HS-5 (cell line): Measurements from ENCODE around the gene WDR20.
"Not testable (repeated sequence)": the region's sequence is repeated elsewhere in the genome, so short reads cannot be mapped to it uniquely, and the experiment has no call there.

Experiments used
- DNase-seq: peaks from one replicate; pipeline ENCODE4 v3.0.0-alpha.2; 2012; ENCODE audit warnings: low read depth

WDR20 gene

DNA sequence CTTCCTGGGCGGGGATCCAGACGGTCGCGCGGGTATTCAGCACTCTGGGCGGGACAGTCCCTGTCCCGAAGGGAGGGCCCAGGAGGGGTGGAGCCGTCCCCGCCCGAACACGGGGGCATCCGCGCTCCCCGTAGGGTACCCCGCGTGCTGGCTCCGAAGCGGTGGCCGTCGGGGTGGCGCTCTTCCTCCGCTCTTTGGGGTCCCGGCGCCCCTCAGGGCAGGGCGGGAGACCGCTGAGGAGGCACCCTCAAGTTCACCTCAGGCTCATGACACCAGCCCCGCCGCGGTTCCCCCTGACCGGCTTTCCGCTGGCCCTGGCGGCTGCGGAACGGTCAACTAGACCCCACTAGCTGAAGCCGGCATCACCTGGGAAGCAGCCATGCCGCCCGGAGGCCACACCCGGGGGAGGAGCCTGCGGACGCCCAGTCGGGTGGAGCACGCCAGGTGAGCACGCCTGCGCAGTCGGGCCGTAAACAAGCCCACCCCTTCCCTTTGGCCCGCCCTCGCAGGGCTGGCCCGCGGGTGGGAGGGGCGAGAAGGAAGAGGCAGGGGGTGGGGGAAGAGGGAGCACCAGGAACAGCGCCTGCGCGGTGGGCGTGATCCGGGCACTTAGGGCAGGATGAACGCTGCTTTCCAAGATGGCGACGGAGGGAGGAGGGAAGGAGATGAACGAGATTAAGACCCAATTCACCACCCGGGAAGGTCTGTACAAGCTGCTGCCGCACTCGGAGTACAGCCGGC is at the start of gene WDR20:
Gene WDR20 (plus strand): TSS at position 612 of the 741 bp plus-strand sequence. CDS start 27 bp downstream, at position 639.
- DNase-seq: peak; percentile 83

GRCh38 chr14:102090713-102091112 is 49.0 kb upstream of the WDR20 start:
- DNase-seq: no peak

GRCh38 chr14:102092806-102093205 is 46.9 kb upstream of the WDR20 start:
- DNase-seq: no peak

GRCh38 chr14:102094101-102094500 is 45.6 kb upstream of the WDR20 start:
- DNase-seq: no peak

GRCh38 chr14:102095231-102095870 is 44.3 kb upstream of the WDR20 start:
- no peak for DNase-seq

GRCh38 chr14:102095871-102096568 is 43.7 kb upstream of the WDR20 start:
- DNase-seq: no peak

DNA sequence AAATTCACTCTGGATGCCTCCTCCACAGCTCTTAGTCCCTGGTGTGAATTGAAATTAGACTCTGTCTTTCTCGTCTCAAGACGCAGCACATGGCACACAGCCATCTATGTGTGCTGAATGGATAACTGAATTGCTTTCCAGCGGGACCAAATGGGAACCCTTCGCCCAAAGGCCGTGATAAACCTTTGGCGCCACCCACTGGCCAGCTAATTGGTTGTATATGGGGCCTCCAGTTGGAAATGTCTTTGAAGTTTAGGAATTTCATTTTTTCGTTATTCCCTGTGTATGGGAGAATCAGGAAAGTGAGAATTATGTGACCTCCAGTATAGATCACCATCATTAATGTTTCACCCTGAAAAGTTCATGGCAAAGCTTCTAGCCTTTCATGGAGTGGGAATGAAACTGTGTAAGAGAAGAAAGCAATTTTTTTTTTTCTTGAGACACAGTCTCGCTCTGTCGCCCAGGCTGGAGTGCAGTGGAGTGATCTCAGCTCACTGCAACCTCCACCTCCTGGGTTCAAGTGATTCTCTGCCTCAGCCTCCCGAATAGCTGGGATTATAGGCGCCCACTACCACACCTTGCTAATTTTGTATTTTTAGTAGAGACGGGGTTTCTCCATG is 43.0 kb upstream of the WDR20 start:
- no peak for DNase-seq

DNA sequence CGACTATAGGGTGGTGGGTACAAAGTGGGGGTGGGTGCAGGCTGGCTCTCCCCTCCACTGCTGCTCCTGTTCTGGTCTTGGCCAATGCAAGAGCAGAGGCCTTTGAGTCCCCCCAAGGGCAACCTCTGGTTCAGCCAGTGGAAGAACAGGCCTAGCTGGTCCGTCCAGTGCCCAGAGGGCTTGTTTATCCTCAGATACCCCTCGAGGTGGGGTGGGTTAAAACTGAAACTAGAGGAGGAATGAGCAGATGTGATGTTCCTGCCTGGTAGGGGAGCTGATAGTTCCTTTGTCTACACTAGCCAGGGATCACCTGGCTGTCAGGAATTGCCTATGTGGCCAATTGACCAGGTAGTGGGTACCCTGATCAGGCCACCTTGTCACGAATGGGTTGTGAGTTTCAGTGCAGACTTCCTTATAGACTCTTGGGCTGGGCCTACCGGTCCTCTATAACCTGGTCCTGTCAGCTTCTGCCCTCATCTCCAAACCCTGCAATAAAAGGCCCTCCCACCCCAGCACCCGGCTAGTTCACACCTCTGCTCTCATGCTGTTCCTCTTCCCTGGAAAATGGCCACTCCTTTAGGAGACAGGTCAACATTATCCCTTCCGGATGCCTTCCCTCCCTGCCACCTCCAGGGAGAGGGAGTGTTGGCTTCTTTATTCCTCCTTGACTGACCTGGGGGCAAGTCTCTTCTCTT is 42.1 kb upstream of the WDR20 start:
- no peak for DNase-seq

DNA sequence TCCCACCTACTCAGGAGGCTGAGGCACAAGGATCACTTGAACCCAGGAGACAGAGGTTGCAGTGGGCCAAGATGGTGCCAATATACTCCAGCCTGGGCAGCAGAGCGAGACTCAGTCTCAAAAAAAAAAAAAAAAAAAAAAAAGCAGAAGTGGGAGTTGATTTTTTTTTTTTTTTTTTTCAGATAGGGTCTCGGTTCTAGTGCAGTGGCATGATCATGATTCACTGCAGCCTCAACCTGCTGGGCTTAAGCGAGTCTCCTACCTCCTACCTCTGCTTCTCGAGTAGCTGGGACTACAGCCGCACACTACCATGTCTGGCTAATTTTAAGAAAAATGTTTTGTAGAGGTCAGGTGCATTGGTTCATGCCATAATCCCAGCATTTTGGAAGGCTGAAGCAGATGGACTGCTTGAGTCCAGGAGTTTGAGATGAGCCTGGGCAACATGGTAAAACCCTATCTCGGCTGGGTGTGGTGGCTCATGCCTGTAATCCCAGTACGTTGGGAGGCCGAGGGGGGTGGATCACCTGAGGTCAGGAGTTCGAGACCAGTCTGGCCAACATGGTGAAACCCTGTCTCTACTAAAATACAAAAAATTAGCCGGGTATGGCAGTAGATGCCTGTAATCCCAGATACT is 36.5 kb upstream of the WDR20 start:
- DNase-seq: no peak

DNA sequence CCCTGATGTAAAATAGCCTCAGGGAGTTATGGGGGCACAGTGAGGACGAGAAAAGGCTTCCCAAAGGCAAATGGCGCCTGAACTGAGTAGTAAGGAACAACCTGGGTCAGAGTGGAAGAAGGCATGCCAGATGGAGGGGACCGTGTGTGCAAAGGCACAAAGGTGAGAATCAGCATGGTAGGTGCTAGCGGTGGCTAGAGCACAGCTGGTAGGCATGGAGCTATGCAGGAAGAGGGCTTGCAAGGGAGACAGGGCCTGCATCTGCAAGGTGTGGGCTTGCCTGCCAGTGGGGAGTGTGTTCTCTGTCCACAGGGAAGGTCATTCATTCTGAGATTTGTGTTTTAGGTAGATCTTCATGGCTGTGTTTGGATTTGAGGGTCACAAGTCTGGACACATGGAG is 34.3 kb upstream of the WDR20 start:
- DNase-seq: no peak

- not testable (repeated sequence) for DNase-seq
These were observed 30.4 kb upstream of the WDR20 start for GRCh38 chr14:102109332-102109731.

- no peak for DNase-seq
These were observed 28.6 kb upstream of the WDR20 start for GRCh38 chr14:102111101-102111500.

GRCh38 chr14:102116361-102117180 is 23.1 kb upstream of the WDR20 start:
- no peak for DNase-seq

- DNase-seq: no peak
These were observed 21.8 kb upstream of the WDR20 start for GRCh38 chr14:102117852-102118251.

DNA sequence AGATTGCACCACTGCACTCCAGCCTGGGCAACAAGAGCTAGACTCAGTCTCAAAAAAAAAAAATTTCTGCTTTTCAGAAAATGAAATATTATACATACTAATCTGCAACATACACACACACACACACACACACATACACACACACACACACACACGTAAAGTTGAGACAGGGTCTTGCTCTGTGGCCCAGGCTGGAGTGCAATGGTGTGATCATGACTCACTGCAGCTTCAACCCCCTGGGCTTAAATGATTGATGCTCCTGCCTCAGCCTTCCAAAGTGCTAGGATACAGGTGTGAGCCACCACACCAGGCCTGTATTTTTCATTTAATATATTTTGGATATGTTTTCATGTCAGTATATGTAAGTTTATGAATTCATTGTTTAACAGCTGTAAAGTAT is 18.8 kb upstream of the WDR20 start:
- no peak for DNase-seq

DNA sequence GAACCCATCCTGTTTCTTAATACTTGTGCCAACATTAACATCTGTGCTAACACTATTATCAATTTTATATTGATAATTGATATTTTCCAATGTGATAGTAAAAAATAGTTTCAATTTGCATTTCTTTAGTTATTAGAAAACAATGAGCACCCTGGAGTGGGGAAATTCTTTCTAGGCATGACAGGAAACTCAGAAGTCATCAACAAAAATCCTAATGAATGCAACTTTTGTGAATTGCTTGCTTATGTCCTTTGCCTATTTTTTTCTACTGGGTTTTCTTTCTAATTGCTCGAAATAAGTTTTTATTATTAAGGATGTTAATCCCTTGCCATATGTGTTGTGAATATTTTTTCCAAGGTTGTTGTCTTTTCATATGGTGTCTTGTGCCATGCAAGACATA is 18.1 kb upstream of the WDR20 start:
- no peak for DNase-seq

DNA sequence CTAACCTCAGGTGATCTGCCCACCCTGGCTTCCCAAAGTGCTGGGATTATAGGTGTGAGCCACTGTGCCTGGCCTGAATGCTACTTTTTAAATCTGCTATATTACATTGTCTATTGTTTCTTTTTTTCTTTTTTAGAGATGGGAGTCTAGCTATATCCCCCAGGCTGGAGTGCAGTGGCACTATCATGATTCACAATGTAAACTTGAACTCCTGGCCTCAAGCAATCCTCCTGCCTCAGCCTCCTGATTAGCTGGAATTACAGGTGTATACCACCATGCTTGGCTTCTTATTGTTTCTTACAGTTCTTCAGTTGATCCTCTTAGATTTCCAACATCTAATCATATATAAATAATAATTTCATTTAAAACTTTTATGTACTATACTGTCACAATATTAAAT is 15.3 kb upstream of the WDR20 start:
- no peak for DNase-seq

DNA sequence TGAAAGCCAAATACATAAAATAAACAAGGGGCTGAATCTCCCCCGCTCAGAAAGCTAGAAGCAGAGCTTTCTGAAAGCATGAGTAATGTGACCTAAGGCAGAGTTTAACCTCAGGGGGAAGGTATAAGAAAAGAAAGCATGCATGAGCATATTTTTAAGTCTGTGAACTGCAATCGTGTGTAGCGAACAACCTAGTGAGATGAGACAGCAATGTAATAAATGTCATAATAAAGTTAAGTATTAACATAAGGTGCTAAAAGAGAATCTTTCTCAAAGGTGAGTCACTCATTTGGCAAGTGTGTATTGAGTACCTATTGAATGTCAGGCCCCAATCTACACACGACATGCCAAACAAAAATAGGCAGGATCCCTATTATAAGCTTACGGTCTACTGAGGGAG is 14.2 kb upstream of the WDR20 start:
- no peak for DNase-seq

- no peak for DNase-seq
These were observed 12.8 kb upstream of the WDR20 start for GRCh38 chr14:102126807-102127455.

DNA sequence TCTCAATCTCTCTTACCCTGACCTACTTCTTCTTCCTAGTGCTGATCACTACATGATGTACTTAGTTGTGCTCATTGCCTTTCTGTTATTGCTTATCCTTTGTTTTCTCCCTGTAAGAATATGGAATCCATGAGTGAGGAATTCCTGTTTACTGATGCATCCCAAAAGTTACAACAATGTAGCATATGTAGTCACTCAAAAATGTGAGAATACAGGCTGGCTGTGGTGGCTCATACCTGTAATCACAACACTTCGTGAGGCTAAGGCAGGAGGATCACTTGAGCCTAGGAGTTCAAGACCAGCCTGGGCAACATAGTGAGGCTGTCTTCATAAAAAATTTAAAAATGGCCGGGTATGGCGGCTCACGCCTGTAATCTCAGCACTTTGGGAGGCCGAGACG is 8.0 kb upstream of the WDR20 start:
- DNase-seq: no peak
